Hepatocyte (in vitro differentiated cells): ENCODE measurements around the gene RCN1. TPM values are rescaled to one million over a fixed set of nuclear protein-coding genes. Genes with fewer than 3 reads are reported as not detected.

Experiments used
- DNase-seq: peaks from one replicate; pipeline ENCODE4 v3.0.0-alpha.2; 2016; ENCODE audit warnings: low spot score
- H2AFZ ChIP-seq: fragments of 200-600 bp; sonication (generic); 2 replicates; pipeline ENCODE4 v1.6.0; 2016; ENCODE audit warnings: antibody characterized with exemption, mild to moderate bottlenecking
- H3K27ac ChIP-seq: fragments of 200-600 bp; sonication (generic); 2 replicates; pipeline ENCODE4 v1.5.1; 2016; ENCODE audit warnings: mild to moderate bottlenecking
- H3K27me3 ChIP-seq: fragments of 200-600 bp; sonication (generic); 2 replicates; pipeline ENCODE4 v1.6.1; 2016
- H3K36me3 ChIP-seq: fragments of 200-600 bp; sonication (generic); replicated peaks from 2 replicates; pipeline ENCODE4 v1.5.1; 2016; ENCODE audit warnings: low read depth; ENCODE audit not compliant: insufficient read depth
- H3K4me1 ChIP-seq: fragments of 200-600 bp; sonication (generic); 2 replicates; pipeline ENCODE4 v1.5.1; 2016; ENCODE audit warnings: mild to moderate bottlenecking, moderate library complexity; ENCODE audit not compliant: insufficient read depth
- H3K4me2 ChIP-seq: fragments of 200-600 bp; sonication (generic); 2 replicates; pipeline ENCODE4 v1.6.0; 2016
- H3K4me3 ChIP-seq: fragments of 200-600 bp; sonication (generic); 2 replicates; pipeline ENCODE4 v1.5.1; 2016; ENCODE audit warnings: mild to moderate bottlenecking
- H3K79me2 ChIP-seq: fragments of 200-600 bp; sonication (generic); 2 replicates; pipeline ENCODE4 v1.6.0; 2017; ENCODE audit warnings: mild to moderate bottlenecking
- H3K9me2 ChIP-seq: fragments of 200-600 bp; sonication (generic); replicated peaks from 2 replicates; pipeline ENCODE4 v1.6.0; 2017; ENCODE audit warnings: mild to moderate bottlenecking; ENCODE audit not compliant: insufficient read depth
- H3K9me3 ChIP-seq: fragments of 200-600 bp; sonication (generic); 2 replicates; pipeline ENCODE4 v1.5.1; 2016; ENCODE audit warnings: low read depth, mild to moderate bottlenecking
- H4K20me1 ChIP-seq: fragments of 200-600 bp; sonication (generic); 2 replicates; pipeline ENCODE4 v1.6.0; 2016; ENCODE audit warnings: mild to moderate bottlenecking; ENCODE audit not compliant: insufficient read depth, poor library complexity, severe bottlenecking
- EZH2 ChIP-seq: fragments of 200-600 bp; sonication (generic); IDR thresholded peaks from 2 replicates; pipeline ENCODE4 v1.6.1; 2016; ENCODE audit warnings: antibody characterized with exemption, mild to moderate bottlenecking, borderline replicate concordance
- EZH2phosphoT487 ChIP-seq: fragments of 200-600 bp; sonication (generic); IDR thresholded peaks from one replicate; pipeline ENCODE4 v1.6.1; 2018; ENCODE audit warnings: antibody characterized with exemption, mild to moderate bottlenecking, low read depth, moderate library complexity; ENCODE audit not compliant: unreplicated experiment, severe bottlenecking
- WGBS: methylation state at CpG from one replicate; pipeline ENCODE4 v1.1.6; 2016; ENCODE audit warnings: low lambda C conversion rate; ENCODE audit errors: missing lambda C conversion rate; 5-methylcytosine and 5-hydroxymethylcytosine counted together
- polyA plus RNA-seq: library from polyadenylated mRNA; unstranded; fragments of >200 nt; fragmentation: Nextera tagmentation; extraction: Ambion mirVana; gene quantifications from 2 replicates; pipeline ENCODE4 v1.2.1, GENCODE V29; 2016
- total RNA-seq: library from RNA; depleted of rRNA; stranded (reverse); fragments of >200 nt; gene quantifications from 2 replicates; pipeline ENCODE4 v1.2.3, GENCODE V29; 2014
- TF ChIP-seq, protein P1 (sequence below): fragments of 200-600 bp; sonication (generic); IDR thresholded peaks from 2 replicates; pipeline ENCODE4 v1.5.1; 2016; ENCODE audit warnings: antibody characterized with exemption, mild to moderate bottlenecking; ENCODE audit not compliant: poor library complexity

RCN1 gene
- total and polyA plus RNA-seq, 2 experiments from 2014 or later = 258 to 412 TPM

DNA sequence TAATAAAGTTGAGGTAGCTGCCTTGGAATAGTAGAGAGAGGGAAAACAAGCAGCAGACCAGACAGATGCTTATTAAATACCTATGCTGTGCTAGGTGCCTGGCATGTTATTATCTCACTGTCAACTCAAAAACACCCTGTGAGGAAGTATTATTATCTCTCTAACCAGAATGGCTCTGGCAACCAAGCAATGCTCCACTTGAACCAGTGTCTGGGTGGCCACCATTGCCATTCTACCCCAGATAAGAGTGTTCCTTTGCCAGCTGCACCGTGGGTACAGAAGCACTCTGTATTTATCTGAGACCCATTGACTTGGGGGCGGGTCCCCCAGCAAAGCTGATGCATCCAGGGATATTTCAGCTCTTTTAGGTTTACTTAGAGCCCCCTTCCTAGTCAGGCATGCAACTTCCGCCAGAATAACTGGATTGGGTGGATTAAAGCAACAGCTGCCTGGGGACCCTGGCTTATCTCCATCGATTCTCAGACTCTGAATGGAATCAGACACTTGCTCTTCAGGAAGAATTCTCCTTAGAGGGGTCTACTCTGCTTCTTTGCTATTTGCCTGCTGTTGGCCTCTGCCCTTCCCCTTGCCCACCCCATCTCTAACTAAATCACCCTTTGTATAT is 49.1 kb downstream of the RCN1 start:
- no peak overlapping the region for H2AFZ ChIP-seq
- no peak for DNase-seq
- WGBS = 68% methylated on average over 4 of the region's 4 CpGs
- H4K20me1 ChIP-seq = no peaks in the 10 kb centered on the region
- no peaks in the 10 kb centered on the region for H3K79me2 ChIP-seq
- H3K4me3 ChIP-seq = no peak overlapping the region
- TF ChIP-seq, protein P1, sequence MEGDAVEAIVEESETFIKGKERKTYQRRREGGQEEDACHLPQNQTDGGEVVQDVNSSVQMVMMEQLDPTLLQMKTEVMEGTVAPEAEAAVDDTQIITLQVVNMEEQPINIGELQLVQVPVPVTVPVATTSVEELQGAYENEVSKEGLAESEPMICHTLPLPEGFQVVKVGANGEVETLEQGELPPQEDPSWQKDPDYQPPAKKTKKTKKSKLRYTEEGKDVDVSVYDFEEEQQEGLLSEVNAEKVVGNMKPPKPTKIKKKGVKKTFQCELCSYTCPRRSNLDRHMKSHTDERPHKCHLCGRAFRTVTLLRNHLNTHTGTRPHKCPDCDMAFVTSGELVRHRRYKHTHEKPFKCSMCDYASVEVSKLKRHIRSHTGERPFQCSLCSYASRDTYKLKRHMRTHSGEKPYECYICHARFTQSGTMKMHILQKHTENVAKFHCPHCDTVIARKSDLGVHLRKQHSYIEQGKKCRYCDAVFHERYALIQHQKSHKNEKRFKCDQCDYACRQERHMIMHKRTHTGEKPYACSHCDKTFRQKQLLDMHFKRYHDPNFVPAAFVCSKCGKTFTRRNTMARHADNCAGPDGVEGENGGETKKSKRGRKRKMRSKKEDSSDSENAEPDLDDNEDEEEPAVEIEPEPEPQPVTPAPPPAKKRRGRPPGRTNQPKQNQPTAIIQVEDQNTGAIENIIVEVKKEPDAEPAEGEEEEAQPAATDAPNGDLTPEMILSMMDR = no peak
- TF ChIP-seq EZH2 (no peak), EZH2phosphoT487 (no peak)
- H3K9me2 ChIP-seq = no peaks in the 10 kb centered on the region
- no peak overlapping the region for H3K27ac ChIP-seq
- H3K4me1 ChIP-seq = no peaks in the 10 kb centered on the region
- H3K9me3 ChIP-seq = no peaks in the 10 kb centered on the region
- no peaks in the 10 kb centered on the region for H3K36me3 ChIP-seq
- no peak overlapping the region for H3K4me2 ChIP-seq
- H3K27me3 ChIP-seq = no peaks in the 10 kb centered on the region

DNA sequence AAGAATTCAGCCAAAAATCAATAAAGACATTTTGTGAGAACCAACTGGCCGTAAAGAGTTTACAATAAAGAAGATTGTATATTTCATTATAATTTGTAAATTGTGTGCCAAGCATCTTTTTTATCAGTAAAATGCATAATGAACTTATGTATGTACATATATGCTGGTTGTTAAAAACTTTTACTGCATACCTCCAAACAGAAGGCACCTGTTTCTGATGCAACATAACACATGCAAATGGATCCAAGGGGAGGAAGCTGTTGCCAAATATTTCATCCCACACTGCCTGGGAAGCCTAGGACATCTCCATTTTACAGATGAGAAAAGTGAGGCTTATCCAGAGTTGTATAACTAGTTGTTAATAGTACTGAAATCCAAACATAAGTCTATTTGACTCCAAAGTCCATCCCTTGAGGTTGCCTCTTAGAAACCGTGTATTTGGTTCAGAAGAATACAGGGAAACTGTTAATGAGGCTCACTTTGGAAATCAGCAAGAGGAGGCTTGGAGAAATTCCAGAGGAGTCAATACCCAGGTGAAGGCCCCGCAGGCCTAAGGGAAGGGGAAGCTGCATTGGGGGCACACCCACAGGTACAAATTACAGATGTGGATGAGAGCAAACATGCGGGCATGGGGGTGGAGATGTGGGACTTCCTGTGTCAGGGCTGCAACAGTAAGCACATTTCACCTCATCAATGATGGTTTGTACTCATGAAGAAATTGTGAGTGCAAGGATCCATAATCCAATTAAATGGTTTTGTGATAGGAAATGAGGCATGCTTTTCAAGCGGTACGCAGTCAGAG is 51.1 kb downstream of the RCN1 start:
- Histone ChIP-seq H3K4me2 (peak overlapping the region; percentile 19), H3K36me3 (no peaks in the 10 kb centered on the region)
- WGBS = 72% methylated on average over 6 of the region's 6 CpGs

GRCh38 chr11:32143378-32143777 is 52.5 kb downstream of the RCN1 start:
- WGBS = 94% methylated on average over 8 of the region's 8 CpGs
- Histone ChIP-seq H3K27me3 (no peaks in the 10 kb centered on the region), H4K20me1 (no peaks in the 10 kb centered on the region), H3K27ac (no peak overlapping the region), H3K9me2 (no peaks in the 10 kb centered on the region), H3K9me3 (no peaks in the 10 kb centered on the region), H3K4me1 (no peaks in the 10 kb centered on the region), H3K4me2 (no peak overlapping the region), H3K79me2 (no peaks in the 10 kb centered on the region), H3K4me3 (no peak overlapping the region), H2AFZ (no peak overlapping the region), H3K36me3 (no peaks in the 10 kb centered on the region)
- DNase-seq = no peak
- TF ChIP-seq EZH2 = no peak
- no peak for TF ChIP-seq EZH2phosphoT487
- TF ChIP-seq, protein P1 = no peak

More for the DNA sequence above, 51.1 kb downstream of the RCN1 start:
- Histone ChIP-seq H2AFZ (no peak overlapping the region), H3K9me2 (no peaks in the 10 kb centered on the region), H3K27ac (no peak overlapping the region), H3K4me3 (no peak overlapping the region), H3K27me3 (no peaks in the 10 kb centered on the region), H3K79me2 (no peaks in the 10 kb centered on the region), H3K9me3 (no peaks in the 10 kb centered on the region), H3K4me1 (no peaks in the 10 kb centered on the region), H4K20me1 (no peaks in the 10 kb centered on the region)
- no peak for TF ChIP-seq EZH2phosphoT487
- no peak for TF ChIP-seq EZH2
- TF ChIP-seq, protein P1 = no peak
- no peak for DNase-seq
